Glutamatergic neuron (in vitro differentiated cells): ENCODE data around the gene PPP2R2C. TPM values are rescaled to one million over a fixed set of nuclear protein-coding genes. Genes with fewer than 3 reads are reported as not detected.

Experiments
- DNase-seq: peaks from one replicate; pipeline ENCODE4 v3.0.0; 2022
- H3K27ac Mint-ChIP-seq: one replicate; pipeline ENCODE4 v1.8.0; 2020; ENCODE audit warnings: mild to moderate bottlenecking, mixed read lengths, inconsistent platforms; ENCODE audit not compliant: unreplicated experiment
- H3K27me3 Mint-ChIP-seq: one replicate; pipeline ENCODE4 v1.8.0; 2020; ENCODE audit warnings: mild to moderate bottlenecking, moderate library complexity, mixed read lengths, inconsistent platforms; ENCODE audit not compliant: unreplicated experiment
- H3K36me3 Mint-ChIP-seq: one replicate; pipeline ENCODE4 v1.8.0; 2020; ENCODE audit warnings: mild to moderate bottlenecking, mixed read lengths, inconsistent platforms; ENCODE audit not compliant: unreplicated experiment
- H3K4me1 Mint-ChIP-seq: one replicate; pipeline ENCODE4 v1.8.0; 2020; ENCODE audit warnings: mild to moderate bottlenecking, low read depth, mixed read lengths, inconsistent platforms; ENCODE audit not compliant: unreplicated experiment
- H3K4me3 Mint-ChIP-seq: one replicate; pipeline ENCODE4 v1.8.0; 2020; ENCODE audit warnings: mild to moderate bottlenecking, mixed read lengths, inconsistent platforms; ENCODE audit not compliant: unreplicated experiment
- H3K9me3 Mint-ChIP-seq: one replicate; pipeline ENCODE4 v1.8.0; 2020; ENCODE audit warnings: mild to moderate bottlenecking, moderate library complexity, mixed read lengths, inconsistent platforms; ENCODE audit not compliant: unreplicated experiment
- total RNA-seq: library from RNA; stranded (reverse); fragmentation: NEBNext Ultra II Directional; extraction: Animal tissue kit (Norgen Biotek cat#: 25700); gene quantifications from one replicate; pipeline ENCODE4 v1.2.1, GENCODE V29; 2021; ENCODE audit not compliant: unreplicated experiment
- TF ChIP-seq, protein P1 (sequence below): fragments of 200-600 bp; sonication (generic); IDR thresholded peaks from one replicate; pipeline ENCODE4 v1.5.0; 2021; ENCODE audit not compliant: partially characterized antibody, unreplicated experiment

The PPP2R2C gene
- total RNA-seq, 1 donor from 2014 or later = 9.4 TPM

- TF ChIP-seq, protein P1, sequence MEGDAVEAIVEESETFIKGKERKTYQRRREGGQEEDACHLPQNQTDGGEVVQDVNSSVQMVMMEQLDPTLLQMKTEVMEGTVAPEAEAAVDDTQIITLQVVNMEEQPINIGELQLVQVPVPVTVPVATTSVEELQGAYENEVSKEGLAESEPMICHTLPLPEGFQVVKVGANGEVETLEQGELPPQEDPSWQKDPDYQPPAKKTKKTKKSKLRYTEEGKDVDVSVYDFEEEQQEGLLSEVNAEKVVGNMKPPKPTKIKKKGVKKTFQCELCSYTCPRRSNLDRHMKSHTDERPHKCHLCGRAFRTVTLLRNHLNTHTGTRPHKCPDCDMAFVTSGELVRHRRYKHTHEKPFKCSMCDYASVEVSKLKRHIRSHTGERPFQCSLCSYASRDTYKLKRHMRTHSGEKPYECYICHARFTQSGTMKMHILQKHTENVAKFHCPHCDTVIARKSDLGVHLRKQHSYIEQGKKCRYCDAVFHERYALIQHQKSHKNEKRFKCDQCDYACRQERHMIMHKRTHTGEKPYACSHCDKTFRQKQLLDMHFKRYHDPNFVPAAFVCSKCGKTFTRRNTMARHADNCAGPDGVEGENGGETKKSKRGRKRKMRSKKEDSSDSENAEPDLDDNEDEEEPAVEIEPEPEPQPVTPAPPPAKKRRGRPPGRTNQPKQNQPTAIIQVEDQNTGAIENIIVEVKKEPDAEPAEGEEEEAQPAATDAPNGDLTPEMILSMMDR = no peak
- Mint-ChIP-seq H3K4me3 (no peak overlapping the region), H3K27me3 (peaks cover 7% of the 10 kb centered on the region), H3K36me3 (peaks cover 13% of the 10 kb centered on the region), H3K27ac (no peak overlapping the region), H3K4me1 (peaks cover 4% of the 10 kb centered on the region), H3K9me3 (peaks cover 5% of the 10 kb centered on the region)
- no peak for DNase-seq
Observed at GRCh38 chr4:6322761-6323566, 149.4 kb downstream of the PPP2R2C start.

GRCh38 chr4:6322067-6322760 is 150.2 kb downstream of the PPP2R2C start:
- H3K27ac Mint-ChIP-seq = no peak overlapping the region
- peaks cover 7% of the 10 kb centered on the region for H3K27me3 Mint-ChIP-seq
- DNase-seq = no peak
- TF ChIP-seq, protein P1 = no peak
- H3K36me3 Mint-ChIP-seq = peaks cover 13% of the 10 kb centered on the region
- H3K4me1 Mint-ChIP-seq = peaks cover 4% of the 10 kb centered on the region
- H3K9me3 Mint-ChIP-seq = peaks cover 5% of the 10 kb centered on the region
- H3K4me3 Mint-ChIP-seq = no peak overlapping the region

DNA sequence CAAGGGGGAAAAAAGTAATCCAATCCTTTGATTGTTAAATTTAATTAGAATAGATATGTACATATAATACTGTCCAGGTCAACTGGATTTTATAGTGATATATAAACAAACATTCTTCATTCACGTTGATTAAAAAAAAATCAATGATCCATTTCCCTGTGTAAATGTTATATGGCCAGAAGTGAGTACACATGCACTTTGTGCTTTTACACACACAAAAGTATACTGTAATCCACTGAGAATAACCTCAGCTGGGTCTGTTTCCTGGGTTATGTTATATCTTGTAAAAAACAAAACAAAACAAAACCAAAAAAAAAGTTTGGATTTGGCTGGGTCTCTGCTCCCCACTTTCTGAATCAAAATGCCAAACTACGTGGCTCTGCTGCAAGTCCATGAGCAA is 151.1 kb downstream of the PPP2R2C start:
- TF ChIP-seq, protein P1 = no peak
- H3K4me1 Mint-ChIP-seq = peaks cover 4% of the 10 kb centered on the region
- H3K4me3 Mint-ChIP-seq = no peak overlapping the region
- H3K27ac Mint-ChIP-seq = no peak overlapping the region
- peaks cover 7% of the 10 kb centered on the region for H3K27me3 Mint-ChIP-seq
- peaks cover 13% of the 10 kb centered on the region for H3K36me3 Mint-ChIP-seq
- DNase-seq = no peak
- H3K9me3 Mint-ChIP-seq = peaks cover 4% of the 10 kb centered on the region

GRCh38 chr4:6320663-6321062 is 151.8 kb downstream of the PPP2R2C start:
- Mint-ChIP-seq H3K9me3 (peaks cover 2% of the 10 kb centered on the region), H3K4me3 (no peak overlapping the region), H3K4me1 (peaks cover 4% of the 10 kb centered on the region), H3K27me3 (peaks cover 3% of the 10 kb centered on the region), H3K27ac (no peak overlapping the region), H3K36me3 (peaks cover 13% of the 10 kb centered on the region)
- DNase-seq = no peak
- TF ChIP-seq, protein P1 = no peak

DNA sequence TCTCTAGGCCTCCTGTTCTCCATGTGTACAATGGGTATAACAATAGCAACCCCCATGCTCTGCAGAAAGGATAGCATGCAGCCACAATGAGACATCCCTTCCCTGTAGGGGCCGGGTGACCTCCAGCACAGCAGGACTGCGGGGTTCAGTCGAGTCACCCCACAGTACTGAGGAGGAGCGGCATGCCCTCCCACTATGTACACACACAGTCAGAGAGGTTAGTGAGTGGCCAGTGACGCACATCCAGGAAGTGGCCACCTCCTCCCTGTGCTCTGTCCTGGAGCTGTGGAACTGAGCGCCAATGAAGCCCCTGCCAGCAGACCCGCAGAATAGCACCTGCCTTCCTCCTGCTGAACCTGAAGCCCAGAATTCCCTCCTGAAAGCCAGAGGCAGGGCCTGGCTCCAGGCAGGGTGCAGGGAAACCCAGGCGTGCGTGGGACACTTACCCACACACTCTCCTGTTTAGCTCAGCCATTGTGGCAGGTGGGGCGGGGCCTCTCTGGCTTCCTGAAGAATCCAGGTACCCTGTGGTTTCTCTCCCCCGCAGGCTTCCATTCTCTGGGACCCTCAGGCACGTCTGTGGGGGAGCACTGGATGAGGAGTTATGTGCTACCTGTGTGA is 152.8 kb downstream of the PPP2R2C start:
- H3K27me3 Mint-ChIP-seq = peaks cover 3% of the 10 kb centered on the region
- peaks cover 13% of the 10 kb centered on the region for H3K36me3 Mint-ChIP-seq
- DNase-seq = no peak
- peaks cover under 1% of the 10 kb centered on the region for H3K4me1 Mint-ChIP-seq
- H3K4me3 Mint-ChIP-seq = no peak overlapping the region
- no peak overlapping the region for H3K27ac Mint-ChIP-seq
- TF ChIP-seq, protein P1 = no peak
- peaks cover 2% of the 10 kb centered on the region for H3K9me3 Mint-ChIP-seq
